Common myeloid progenitor, CD34-positive (primary cell): ENCODE measurements around the gene SCAPER.

Experiments used
- CTCF ChIA-PET: fragments of 350-600 bp; sonication (Branson Sonifier 250); formaldehyde crosslinking; loops from one replicate; lab custom pipeline; 2021; ENCODE audit warnings: antibody characterized with exemption; lab: Charles Lee
- POLR2A ChIA-PET: fragments of 350-600 bp; sonication (Branson Sonifier 250); formaldehyde crosslinking; loops from one replicate; lab custom pipeline; 2021; ENCODE audit warnings: antibody characterized with exemption; lab: Charles Lee
- DNase-seq, 3 donors: peaks; one replicate each; pipeline versions ENCODE4 v3.0.0 to v3.0.0-alpha.2; 2013
- H3K27ac ChIP-seq, 2 experiments: 1 replicate in 1 of 2; 2 replicates in 1 of 2; pipeline ENCODE4 v1.7.0; 2013; ENCODE audit warnings: inconsistent platforms in 2 of 2, low read length in 2 of 2, mild to moderate bottlenecking in 2 of 2, low read depth in 1 of 2, moderate library complexity in 1 of 2; ENCODE audit not compliant: severe bottlenecking in 2 of 2, insufficient read depth in 1 of 2, poor library complexity in 1 of 2
- H3K27me3 ChIP-seq, 5 experiments: replicated peaks in 2 of 5; 1 replicate in 3 of 5; 2 replicates in 2 of 5; pipeline versions ENCODE4 v1.6.1 to v1.7.0; 2013; ENCODE audit warnings: low read length in 4 of 5, mild to moderate bottlenecking in 2 of 5, moderate library complexity in 2 of 5, inconsistent platforms in 1 of 5; ENCODE audit not compliant: insufficient read depth in 5 of 5, control insufficient read depth in 4 of 5
- H3K36me3 ChIP-seq, 4 experiments: 1 replicate in 2 of 4; 2 replicates in 2 of 4; pipeline versions ENCODE4 v1.6.1 to v1.7.0; 2013; ENCODE audit warnings: low read length in 3 of 4, control low read depth in 1 of 4, mild to moderate bottlenecking in 1 of 4; ENCODE audit not compliant: control insufficient read depth in 4 of 4, insufficient read depth in 4 of 4
- H3K4me1 ChIP-seq, 4 experiments: 1 replicate in 3 of 4; 2 replicates in 1 of 4; pipeline versions ENCODE4 v1.6.1 to v1.7.1; 2013; ENCODE audit warnings: low read length in 3 of 4, mild to moderate bottlenecking in 3 of 4, control low read depth in 1 of 4, inconsistent platforms in 1 of 4, moderate library complexity in 1 of 4; ENCODE audit not compliant: control insufficient read depth in 4 of 4, insufficient read depth in 4 of 4; ENCODE audit errors: control extremely low read depth in 1 of 4
- H3K4me3 ChIP-seq, 7 experiments: 1 replicate in 4 of 7; 2 replicates in 3 of 7; pipeline versions ENCODE4 v1.5.1 to v1.7.0; 2013; ENCODE audit warnings: mild to moderate bottlenecking in 7 of 7, low read length in 6 of 7, moderate library complexity in 6 of 7, inconsistent platforms in 2 of 7, low read depth in 2 of 7, control low read depth in 1 of 7; ENCODE audit not compliant: insufficient read depth in 4 of 7, control insufficient read depth in 1 of 7; ENCODE audit errors: extremely low read depth in 1 of 7
- H3K9me3 ChIP-seq, 5 experiments: 1 replicate in 4 of 5; 2 replicates in 1 of 5; pipeline versions ENCODE4 v1.6.1 to v1.7.1; 2013; ENCODE audit warnings: low read length in 4 of 5, mild to moderate bottlenecking in 2 of 5, inconsistent platforms in 1 of 5, low read depth in 1 of 5, moderate library complexity in 1 of 5; ENCODE audit not compliant: control insufficient read depth in 4 of 5, insufficient read depth in 2 of 5; ENCODE audit errors: control extremely low read depth in 1 of 5
- WGBS: methylation state at CpG from one replicate; pipeline ENCODE4 v1.1.5; 2013; ENCODE audit not compliant: insufficient coverage; 5-methylcytosine and 5-hydroxymethylcytosine counted together

SCAPER gene

GRCh38 chr15:76340198-76340802 lies 564.8 kb downstream of the SCAPER start:
- CTCF ChIA-PET, result interaction anchor here (0.6 to 0.8 kb wide), 2 partner anchors 9 to 87 kb away, joined by 3 to 4 read pairs; no protein-coding TSS in a partner anchor
- no peaks in the 10 kb centered on the region for H3K9me3 ChIP-seq
- WGBS, result 1% methylated on average over 51 of the region's 53 CpGs
- H3K27me3 ChIP-seq, result peaks cover 22 to 100% (median 69%) of the 10 kb centered on the region in 5 experiments
- peak in 2 of 3 donors; percentile 60 to 67 for DNase-seq
- H3K4me1 ChIP-seq, result peaks cover 0 to 73% (median 66%) of the 10 kb centered on the region in 4 experiments
- POLR2A ChIA-PET, result interaction anchor here (1.5 kb wide), 1 partner anchor 29 kb away, joined by 3 read pairs; the partner anchor contains the start of gene ETFA
- no peak overlapping the region for H3K27ac ChIP-seq
- H3K4me3 ChIP-seq, result peak overlapping the region in 5 of 7 experiments; percentile 15 to 62 (median 48)
- H3K36me3 ChIP-seq, result no peaks in the 10 kb centered on the region

- no peak overlapping the region for H3K27ac ChIP-seq
- 6% methylated on average over 33 of the region's 48 CpGs for WGBS
- no peaks in the 10 kb centered on the region for H3K9me3 ChIP-seq
- H3K4me1 ChIP-seq, result peaks cover 0 to 77% (median 70%) of the 10 kb centered on the region in 4 experiments
- peak in 2 of 3 donors; percentile 56 for DNase-seq
- H3K27me3 ChIP-seq, result peaks cover 15 to 100% (median 69%) of the 10 kb centered on the region in 5 experiments
- H3K36me3 ChIP-seq, result no peaks in the 10 kb centered on the region
- ChIA-PET CTCF (no interaction called here), POLR2A (interaction anchor here (1.5 kb wide), 1 partner anchor 28 kb away, joined by 3 read pairs; the partner anchor contains the start of gene ETFA)
- H3K4me3 ChIP-seq, result peak overlapping the region in 5 of 7 experiments; percentile 19 to 62 (median 48)
Measured at GRCh38 chr15:76339305-76340197, 565.6 kb downstream of the SCAPER start.

GRCh38 chr15:76338486-76339304 lies 566.4 kb downstream of the SCAPER start:
- DNase-seq, result peak in 1 of 3 donors; percentile 53
- CTCF ChIA-PET, result no interaction called here
- peaks cover 0 to 77% (median 70%) of the 10 kb centered on the region in 4 experiments for H3K4me1 ChIP-seq
- H3K36me3 ChIP-seq, result no peaks in the 10 kb centered on the region
- no peaks in the 10 kb centered on the region for H3K9me3 ChIP-seq
- WGBS, result 5% methylated on average over 16 of the region's 26 CpGs
- no peak overlapping the region for H3K27ac ChIP-seq
- H3K27me3 ChIP-seq, result peaks cover 6 to 100% (median 67%) of the 10 kb centered on the region in 5 experiments
- POLR2A ChIA-PET, result no interaction called here
- H3K4me3 ChIP-seq, result peak overlapping the region in 4 of 7 experiments; percentile 15 to 52 (median 36)

- H3K9me3 ChIP-seq, result no peaks in the 10 kb centered on the region
- peak in 2 of 3 donors; percentile 63 to 68 for DNase-seq
- H3K4me1 ChIP-seq, result peaks cover 0 to 71% (median 67%) of the 10 kb centered on the region in 4 experiments
- ChIA-PET CTCF (no interaction called here), POLR2A (no interaction called here)
- no peaks in the 10 kb centered on the region for H3K36me3 ChIP-seq
- 2% methylated on average over 79 of the region's 89 CpGs for WGBS
- peaks cover 10 to 100% (median 69%) of the 10 kb centered on the region in 5 experiments for H3K27me3 ChIP-seq
- peak overlapping the region in 1 of 2 experiments; percentile 54 for H3K27ac ChIP-seq
- H3K4me3 ChIP-seq, result peak overlapping the region in 5 of 7 experiments; percentile 7 to 52 (median 25)
Measured at GRCh38 chr15:76337696-76338485, 567.2 kb downstream of the SCAPER start.

DNA sequence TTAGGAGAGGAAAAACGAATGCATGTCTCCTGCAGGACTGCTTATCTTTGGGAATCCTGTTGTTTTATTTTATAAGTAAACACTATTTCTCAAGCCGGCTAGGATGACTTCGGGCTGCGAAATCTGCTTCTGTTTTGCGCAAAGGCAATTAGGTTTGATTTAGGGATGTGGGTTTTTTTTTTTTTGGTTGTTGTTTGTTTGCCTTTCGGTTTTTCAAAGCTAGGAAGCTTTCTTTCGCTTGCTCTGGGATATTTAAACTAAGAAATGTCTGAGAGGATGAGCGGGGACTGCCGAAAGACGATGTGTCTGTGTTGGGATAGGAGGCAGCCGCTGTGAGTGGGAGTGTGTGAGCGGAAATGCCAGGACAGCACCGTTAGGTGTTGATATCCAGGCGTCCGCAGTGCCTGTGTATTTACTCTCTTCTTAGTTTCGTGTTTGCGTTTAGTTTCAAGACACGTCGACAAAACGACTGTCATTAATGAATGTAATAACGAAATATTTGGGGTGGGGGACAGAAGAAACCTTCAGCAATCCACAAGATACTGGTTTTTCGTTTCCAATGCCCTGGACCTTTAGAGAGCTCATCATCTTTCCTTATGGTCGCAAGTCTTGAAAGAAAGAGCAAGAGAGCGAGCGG lies 568.0 kb downstream of the SCAPER start:
- WGBS, result 4% methylated on average over 21 of the region's 25 CpGs
- peak overlapping the region in 1 of 2 experiments; percentile 54 for H3K27ac ChIP-seq
- no peaks in the 10 kb centered on the region for H3K36me3 ChIP-seq
- peak in 2 of 3 donors; percentile 28 to 40 for DNase-seq
- peaks cover 0 to 67% (median 62%) of the 10 kb centered on the region in 4 experiments for H3K4me1 ChIP-seq
- peaks cover 10 to 96% (median 70%) of the 10 kb centered on the region in 5 experiments for H3K27me3 ChIP-seq
- no peaks in the 10 kb centered on the region for H3K9me3 ChIP-seq
- ChIA-PET POLR2A (no interaction called here), CTCF (no interaction called here)
- peak overlapping the region in 3 of 7 experiments; percentile 20 to 47 (median 34) for H3K4me3 ChIP-seq
